HG03280 (cell line): ENCODE data around the gene TMEM250.

Source experiments
- ATAC-seq: cut with Tn5 transposase; IDR thresholded peaks from one replicate; pipeline ENCODE4 v1.9.1; 2021; ENCODE audit warnings: mild to moderate bottlenecking, moderate library complexity; ENCODE audit not compliant: unreplicated experiment

The TMEM250 gene

DNA sequence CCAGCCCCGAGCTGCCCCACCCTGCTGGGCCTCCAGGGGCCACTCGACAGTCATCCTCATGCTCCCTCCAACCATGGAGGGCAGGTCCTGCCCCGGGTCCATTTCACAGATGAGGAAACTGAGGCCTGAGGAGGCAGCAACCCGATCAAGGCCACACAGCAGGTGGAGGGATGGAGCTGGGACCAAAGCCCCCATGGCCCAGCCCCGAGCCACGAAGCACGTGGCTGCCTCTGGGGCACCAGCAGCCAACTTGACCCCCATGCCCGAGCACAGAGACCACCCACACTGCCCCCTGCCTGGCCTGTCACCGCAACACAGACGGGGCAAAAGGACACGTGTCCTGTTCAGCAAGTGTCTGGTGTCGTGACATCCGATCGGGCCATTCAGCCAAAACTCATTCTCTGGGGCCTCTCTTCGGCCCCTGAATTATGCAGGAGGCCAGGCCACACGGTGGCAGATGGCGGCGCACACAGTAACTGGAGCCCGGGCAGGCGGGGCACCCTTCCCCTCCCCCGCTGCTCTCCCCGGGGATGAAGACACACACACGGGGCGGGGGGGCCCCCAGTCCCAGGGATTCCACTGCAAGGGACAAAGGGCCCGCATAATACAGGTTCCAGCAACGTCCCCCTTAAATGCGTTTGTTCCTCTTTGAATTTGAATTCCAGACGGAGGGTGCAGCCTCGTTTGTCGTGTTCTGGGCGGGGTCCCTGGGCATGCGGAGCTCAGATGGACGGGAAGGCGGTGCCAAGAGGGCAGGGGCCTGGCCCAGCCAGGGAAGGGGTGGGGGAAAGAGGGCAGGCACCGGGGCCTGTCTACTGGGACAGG, 29.4 kb upstream of the TMEM250 start:
- no peak for ATAC-seq

DNA sequence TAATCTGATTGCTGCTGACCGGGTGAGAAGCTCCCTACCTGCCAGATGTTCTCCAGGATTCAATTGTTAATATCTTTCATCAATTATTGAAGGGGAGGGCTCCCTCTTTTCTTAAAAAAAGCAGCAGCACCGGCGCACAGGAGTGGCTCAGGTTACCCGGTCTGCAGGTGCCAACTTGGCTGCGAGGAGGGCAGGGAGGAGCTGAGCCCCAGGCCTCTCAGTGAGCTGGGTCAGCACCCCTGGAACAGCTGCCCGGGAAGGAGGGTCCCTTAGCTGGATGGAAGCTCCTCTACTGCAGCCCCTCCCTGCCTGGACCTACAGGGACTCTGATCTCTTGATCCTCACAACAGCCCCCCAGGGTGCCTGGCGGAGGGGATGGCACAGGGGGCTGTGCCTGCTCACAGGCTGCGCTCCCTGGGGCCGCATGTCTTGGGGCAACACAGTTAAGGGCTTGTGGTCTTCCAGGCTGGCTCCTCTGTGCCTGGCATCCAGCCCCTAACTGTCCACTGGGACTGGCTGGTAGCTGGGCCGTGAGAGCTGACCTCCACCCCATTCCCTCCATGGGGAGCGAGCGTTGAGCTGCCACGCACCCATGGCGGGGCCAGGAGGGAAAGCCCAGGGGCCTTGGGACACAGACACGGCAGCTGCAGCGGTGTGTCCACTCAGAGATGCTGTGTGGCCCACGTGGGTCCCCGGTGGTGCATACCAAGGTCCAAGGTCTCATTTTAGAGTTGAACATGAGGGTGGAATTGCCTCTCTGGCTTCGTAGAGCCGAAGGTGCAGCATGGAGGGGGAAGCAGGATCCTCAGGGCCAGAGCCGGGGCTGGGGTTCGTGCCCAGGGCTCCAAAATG, 28.6 kb upstream of the TMEM250 start:
- no peak for ATAC-seq

DNA sequence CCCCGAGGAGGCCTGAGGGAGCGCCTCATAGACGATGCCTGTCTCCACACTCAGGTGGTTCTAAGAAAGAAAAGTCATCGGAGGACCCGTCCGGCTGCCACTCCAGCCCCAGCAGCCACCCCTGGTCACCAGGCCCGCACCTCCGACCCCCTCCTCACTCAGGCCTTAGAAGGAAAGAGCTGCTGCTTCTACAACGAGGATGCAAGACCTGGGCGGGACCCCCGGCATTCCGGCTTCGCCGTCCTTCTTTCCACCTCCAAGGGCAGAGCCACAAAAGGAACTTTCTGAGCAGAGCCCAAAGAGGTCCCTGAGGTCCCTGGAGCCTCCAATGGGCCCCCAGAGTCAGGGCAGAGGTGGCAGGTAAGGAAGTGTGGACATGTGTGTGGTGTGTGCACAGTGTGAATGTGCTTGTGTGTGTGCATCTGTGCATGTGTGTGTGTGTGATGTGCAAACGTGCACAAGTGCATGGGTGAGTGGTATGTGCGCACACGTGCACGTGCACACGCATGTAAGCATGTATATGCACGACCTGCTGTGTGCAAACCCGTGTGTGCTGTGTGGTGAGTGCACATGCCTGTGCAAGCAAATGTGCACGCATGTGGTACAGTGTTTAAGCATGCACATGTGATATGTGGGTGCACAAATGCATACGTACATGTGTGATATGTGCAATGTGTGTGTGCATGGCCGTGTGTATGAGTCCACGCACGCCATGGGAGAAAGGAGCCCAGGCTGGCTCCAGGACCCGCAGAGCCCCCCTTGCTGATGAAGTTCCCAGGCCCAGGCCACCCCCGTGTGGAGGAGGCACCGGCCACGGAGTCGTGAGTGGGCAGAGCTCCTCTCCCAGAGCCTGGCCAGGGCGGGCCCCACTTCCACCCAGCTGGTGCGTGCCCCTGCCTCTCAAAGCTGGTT, 27.7 kb upstream of the TMEM250 start:
- ATAC-seq, result no peak

GRCh38 chr9:136145580-136145979, 26.9 kb upstream of the TMEM250 start:
- ATAC-seq, result no peak

GRCh38 chr9:136144450-136144849, 25.8 kb upstream of the TMEM250 start:
- ATAC-seq, result no peak

GRCh38 chr9:136143215-136144001, 24.7 kb upstream of the TMEM250 start:
- ATAC-seq, result no peak

GRCh38 chr9:136142859-136143214, 24.2 kb upstream of the TMEM250 start:
- ATAC-seq, result no peak

GRCh38 chr9:136142414-136142796, 23.7 kb upstream of the TMEM250 start:
- ATAC-seq, result no peak

GRCh38 chr9:136141682-136142413, 23.2 kb upstream of the TMEM250 start:
- no peak for ATAC-seq

DNA sequence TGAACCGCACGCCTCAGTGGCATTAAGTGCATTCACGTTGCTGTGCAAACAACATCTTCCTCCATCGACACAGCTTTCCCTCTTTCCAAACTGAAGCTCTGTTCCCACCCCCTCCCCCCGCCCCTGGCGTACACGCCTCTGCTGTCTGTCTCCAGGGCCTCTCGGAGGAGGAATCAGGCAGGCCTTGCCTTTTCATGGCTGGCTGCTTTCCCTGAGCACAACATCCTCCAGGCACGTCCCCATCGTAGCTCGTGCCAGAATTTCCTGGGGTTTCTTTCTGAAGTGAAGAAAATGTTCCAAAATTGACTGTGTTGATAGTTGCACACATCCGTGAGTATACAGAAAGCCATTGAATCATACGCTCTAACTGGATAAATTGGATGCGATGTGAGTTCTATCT, 22.3 kb upstream of the TMEM250 start:
- no peak for ATAC-seq

GRCh38 chr9:136140046-136140445, 21.4 kb upstream of the TMEM250 start:
- ATAC-seq, result no peak

DNA sequence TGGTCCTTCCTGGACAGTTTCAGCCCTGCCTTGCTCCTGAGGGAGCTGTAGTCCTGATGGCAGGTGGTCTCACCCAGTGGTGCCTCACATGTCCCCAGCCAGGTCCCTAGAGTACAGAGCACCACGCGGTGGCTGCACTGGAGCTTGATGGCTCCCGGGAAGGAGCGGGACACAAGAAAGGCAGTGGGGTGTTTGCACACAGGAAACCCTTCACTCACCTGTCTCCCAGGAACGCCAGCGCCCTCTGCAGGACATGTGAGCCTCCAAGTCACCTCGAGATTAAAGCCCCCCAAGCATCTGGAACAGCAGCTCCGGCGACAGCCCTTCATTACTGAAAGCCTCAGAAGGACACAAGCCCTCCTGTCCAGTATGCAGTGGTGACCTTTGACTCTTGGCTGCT, 19.9 kb upstream of the TMEM250 start:
- no peak for ATAC-seq

DNA sequence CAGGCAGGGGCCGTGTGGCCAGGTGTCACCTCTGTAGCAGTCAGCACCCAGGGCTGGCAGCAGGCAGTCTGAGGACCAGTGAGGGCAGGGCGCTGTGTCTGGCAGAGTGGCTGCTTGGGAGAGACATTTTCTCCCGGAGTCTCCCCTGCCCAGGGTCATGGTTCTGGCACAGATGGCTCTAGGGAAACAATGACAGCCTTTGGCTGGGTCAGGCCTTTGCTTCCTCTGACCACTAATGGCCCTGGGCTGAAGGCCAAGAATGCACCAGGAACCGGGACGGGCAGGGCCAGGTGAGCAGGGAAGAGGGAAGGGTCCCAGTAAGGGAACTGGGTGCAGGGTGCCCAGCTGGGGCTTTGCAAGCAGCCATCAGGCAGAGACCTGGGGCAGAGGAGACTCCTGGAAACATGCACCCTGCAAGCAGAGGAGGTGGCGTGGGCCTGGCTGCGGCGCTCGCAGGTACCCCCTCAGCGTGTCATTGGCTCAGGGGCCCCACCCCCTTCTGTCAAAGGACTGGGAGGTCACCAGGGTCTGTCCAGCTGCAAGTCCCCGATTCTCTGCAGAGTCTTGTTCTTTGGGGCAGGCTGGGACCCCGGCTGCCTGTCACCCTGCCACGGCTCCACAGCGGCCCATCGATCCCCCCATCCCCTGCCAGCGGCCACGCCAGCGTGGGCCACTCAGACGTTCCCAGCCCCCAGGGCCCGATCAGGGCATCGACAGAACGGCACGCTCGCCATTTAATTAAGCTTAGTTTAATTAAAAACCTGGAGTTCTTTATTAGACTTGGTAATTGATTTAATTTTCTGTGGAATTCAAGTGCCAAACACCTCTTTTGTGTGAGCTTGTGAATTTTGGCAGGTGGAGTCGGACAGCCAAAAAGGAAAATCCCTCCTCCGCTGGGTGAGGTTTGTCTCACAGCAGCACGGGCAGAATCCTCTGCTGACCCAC, 18.9 kb upstream of the TMEM250 start:
- no peak for ATAC-seq

DNA sequence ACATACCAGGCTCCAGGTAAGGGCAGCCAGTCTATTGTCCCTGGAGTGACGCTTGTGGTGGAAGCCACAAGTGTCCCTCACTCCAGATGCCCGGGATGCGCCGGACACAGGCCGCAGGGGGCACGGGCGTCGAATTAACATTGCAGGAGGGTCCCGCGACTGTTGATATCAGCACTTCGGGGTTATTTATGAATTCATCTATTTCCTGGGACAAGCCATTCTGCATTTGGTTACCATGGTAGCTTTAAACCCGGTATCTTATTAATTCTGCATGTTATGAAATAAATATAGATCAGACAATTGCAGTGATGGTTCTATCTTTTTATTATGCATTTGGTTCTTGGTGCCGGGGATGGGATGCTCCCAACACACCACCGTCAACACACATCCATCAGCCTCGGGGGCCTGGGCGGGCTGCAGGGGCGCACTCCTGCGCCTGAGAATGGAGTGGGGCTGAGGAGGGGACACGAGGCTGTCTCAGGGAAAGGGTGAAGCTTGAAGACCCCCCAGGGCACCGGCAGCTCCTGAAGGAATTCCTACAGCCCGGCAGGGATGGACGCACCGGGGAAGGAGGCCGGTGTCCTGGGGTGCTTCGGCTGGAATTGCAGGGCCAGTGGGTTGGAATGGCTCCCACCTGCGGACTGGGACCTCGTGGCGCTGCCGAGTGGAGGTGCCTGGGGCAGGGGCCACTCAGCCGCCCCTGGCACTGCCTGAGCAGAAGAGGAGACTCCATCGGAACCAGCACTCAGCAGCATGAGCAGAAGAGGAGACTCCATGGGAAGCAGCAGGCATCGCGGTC, 17.7 kb upstream of the TMEM250 start:
- no peak for ATAC-seq

GRCh38 chr9:136135326-136136126, 16.9 kb upstream of the TMEM250 start:
- ATAC-seq, result no peak

GRCh38 chr9:136133959-136134484, 15.3 kb upstream of the TMEM250 start:
- no peak for ATAC-seq
